Ishikawa (cell line): ENCODE results near the gene NSA2.

Source experiments
- CEBPB ChIP-seq: IDR thresholded peaks from 2 replicates; pipeline ENCODE4 v1.6.1; 2012
- CREB1 ChIP-seq: IDR thresholded peaks from 2 replicates; pipeline ENCODE4 v1.6.1; 2012; ENCODE audit warnings: low read depth
- EGR1 ChIP-seq: IDR thresholded peaks from 2 replicates; pipeline ENCODE4 v1.6.1; 2012
- EP300 ChIP-seq: IDR thresholded peaks from 2 replicates; pipeline ENCODE4 v1.6.1; 2012; ENCODE audit warnings: borderline replicate concordance
- FOXM1 ChIP-seq: IDR thresholded peaks from 2 replicates; pipeline ENCODE4 v1.6.1; 2012; ENCODE audit warnings: low read depth, borderline replicate concordance
- MAX ChIP-seq: IDR thresholded peaks from 2 replicates; pipeline ENCODE4 v1.6.1; 2012
- NFIC ChIP-seq: IDR thresholded peaks from 2 replicates; pipeline ENCODE4 v1.6.1; 2012
- RAD21 ChIP-seq: IDR thresholded peaks from 2 replicates; pipeline ENCODE4 v1.6.1; 2012; ENCODE audit warnings: low read depth
- REST ChIP-seq: IDR thresholded peaks from 2 replicates; pipeline ENCODE4 v1.6.1; 2012; ENCODE audit warnings: low read depth, mild to moderate bottlenecking
- TAF1 ChIP-seq: IDR thresholded peaks from 2 replicates; pipeline ENCODE4 v1.6.1; 2012; ENCODE audit warnings: low read depth, mild to moderate bottlenecking
- TCF12 ChIP-seq: IDR thresholded peaks from 2 replicates; pipeline ENCODE4 v1.6.1; 2012; ENCODE audit warnings: low read depth
- TEAD4 ChIP-seq: IDR thresholded peaks from 2 replicates; pipeline ENCODE4 v1.6.1; 2012
- YY1 ChIP-seq: IDR thresholded peaks from 2 replicates; pipeline ENCODE4 v1.6.1; 2012; ENCODE audit warnings: low read depth
- ZBTB7A ChIP-seq: IDR thresholded peaks from 2 replicates; pipeline ENCODE4 v1.6.1; 2012; ENCODE audit warnings: low read depth
- TF ChIP-seq, protein P1 (sequence below): IDR thresholded peaks from 2 replicates; pipeline ENCODE4 v1.6.1; 2012

NSA2 gene

DNA sequence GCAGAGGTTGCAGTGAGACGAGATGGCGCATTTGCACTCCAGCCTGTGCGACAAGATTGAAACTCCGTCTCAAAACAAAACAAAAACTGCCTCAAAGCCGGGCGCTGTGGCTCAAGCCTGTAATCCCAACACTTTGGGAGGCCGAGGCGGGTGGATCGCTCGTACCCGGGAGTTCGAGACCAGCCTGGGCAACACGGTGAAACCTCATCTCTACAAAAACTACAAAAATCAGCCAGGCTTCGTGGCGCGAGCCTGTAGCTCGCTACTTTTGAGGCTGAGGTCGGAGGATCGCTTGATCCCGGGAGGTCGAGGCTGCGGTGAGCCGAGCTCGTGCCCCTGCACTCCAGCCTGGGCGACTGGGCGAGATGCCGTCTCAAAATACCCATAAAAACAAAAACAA, 1.1 kb upstream of the NSA2 start:
- TF ChIP-seq YY1: no peak
- TF ChIP-seq, protein P1, sequence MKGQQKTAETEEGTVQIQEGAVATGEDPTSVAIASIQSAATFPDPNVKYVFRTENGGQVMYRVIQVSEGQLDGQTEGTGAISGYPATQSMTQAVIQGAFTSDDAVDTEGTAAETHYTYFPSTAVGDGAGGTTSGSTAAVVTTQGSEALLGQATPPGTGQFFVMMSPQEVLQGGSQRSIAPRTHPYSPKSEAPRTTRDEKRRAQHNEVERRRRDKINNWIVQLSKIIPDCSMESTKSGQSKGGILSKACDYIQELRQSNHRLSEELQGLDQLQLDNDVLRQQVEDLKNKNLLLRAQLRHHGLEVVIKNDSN: no peak
- TF ChIP-seq MAX: no peak

GRCh38 chr5:74766418-74766848, 616 bp upstream of the NSA2 start:
- TF ChIP-seq MAX (no peak), TAF1 (no peak)

DNA sequence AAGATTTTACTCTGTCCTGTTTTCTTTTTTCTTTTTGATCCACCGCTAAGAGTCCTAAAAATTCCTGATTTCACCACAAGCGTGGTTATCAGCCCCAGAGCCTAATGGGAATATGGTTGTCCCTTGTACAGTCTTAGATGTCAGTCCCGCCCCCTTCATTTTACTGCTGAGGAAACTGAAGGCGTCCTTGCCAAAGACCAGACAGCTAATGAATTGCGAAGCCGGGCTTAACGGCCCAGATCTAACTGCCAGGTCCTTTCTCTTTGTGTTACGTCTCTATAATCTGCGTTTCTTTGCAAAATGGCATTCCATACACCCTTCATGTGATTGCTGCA, 497 bp downstream of the NSA2 start:
- no peak for TF ChIP-seq ZBTB7A
- no peak for TF ChIP-seq TEAD4
- no peak for TF ChIP-seq TCF12
- TF ChIP-seq RAD21: no peak
- TF ChIP-seq YY1: no peak
- TF ChIP-seq CREB1: no peak
- no peak for TF ChIP-seq EGR1
- TF ChIP-seq CEBPB: no peak
- TF ChIP-seq MAX: no peak
- no peak for TF ChIP-seq FOXM1
- TF ChIP-seq REST: no peak
- no peak for TF ChIP-seq NFIC
- TF ChIP-seq, protein P1: no peak
- no peak for TF ChIP-seq TAF1
- no peak for TF ChIP-seq EP300

DNA sequence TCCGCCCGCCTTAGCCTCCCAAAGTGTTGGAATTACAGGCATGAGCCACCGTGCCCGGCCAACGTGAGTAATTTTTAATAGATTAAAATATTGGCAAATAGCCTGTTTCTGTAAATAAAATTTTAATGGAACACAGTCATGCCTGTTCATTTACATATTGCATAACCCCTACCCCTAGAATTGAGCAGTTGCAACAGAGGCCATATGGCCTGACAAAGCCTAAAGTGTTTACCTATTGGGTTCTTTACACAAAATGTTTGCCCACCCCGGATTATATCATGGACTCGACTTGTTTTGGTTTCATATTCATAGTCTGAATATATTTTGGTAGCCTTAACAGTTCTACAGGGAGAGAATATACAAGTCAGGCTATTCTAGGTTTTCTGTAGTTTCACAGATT, 5.3 kb downstream of the NSA2 start:
- no peak for TF ChIP-seq MAX
- no peak for TF ChIP-seq FOXM1
- TF ChIP-seq TAF1: no peak
- TF ChIP-seq CEBPB: 0 out of 2 replicates have a peak, but pooled peaks have one; percentile 5
- no peak for TF ChIP-seq EGR1
- TF ChIP-seq EP300: no peak

DNA sequence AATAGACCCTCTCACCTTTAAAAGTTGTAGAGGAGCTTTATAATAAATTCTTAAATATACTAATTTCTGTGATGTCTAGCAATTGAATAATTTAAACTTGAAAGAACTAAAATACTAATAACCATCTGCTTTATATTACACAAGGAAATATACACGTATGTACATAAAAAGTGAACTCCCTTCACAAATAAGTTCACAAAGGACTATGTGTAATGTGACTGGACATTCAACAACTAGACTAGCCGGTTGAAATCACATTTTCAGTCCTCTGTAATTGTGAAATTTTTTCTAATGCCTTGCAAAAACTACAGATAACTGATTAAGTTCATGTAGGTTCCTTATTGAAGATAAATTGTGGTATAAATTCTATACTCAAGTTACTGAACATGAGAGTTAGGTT, 11.6 kb downstream of the NSA2 start:
- TF ChIP-seq CEBPB (no peak), RAD21 (no peak)

DNA sequence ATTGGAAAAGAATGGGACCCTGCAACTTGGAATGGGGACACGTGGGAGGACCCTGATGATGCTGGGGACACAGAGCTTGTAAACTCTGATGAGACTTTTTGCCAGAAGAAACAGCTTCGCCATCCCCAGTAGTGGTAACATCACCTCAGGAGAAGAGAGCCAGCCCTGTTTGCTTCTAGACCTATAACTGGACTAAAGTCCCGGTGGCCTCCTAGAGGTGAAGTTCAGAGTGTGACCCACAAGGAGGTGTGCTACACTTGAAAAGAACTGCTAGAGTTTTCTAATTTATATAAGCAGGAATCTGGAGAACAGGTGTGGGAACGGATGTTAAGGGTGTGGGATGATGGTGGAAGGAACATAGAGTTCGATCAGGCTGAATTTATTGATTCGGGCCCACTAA, 19.8 kb downstream of the NSA2 start:
- no peak for TF ChIP-seq TEAD4
- no peak for TF ChIP-seq TAF1
- no peak for TF ChIP-seq NFIC
- TF ChIP-seq EGR1: no peak
- TF ChIP-seq YY1: no peak
- TF ChIP-seq, protein P1: no peak
- no peak for TF ChIP-seq CEBPB
- no peak for TF ChIP-seq TCF12
- no peak for TF ChIP-seq EP300
- no peak for TF ChIP-seq ZBTB7A

DNA sequence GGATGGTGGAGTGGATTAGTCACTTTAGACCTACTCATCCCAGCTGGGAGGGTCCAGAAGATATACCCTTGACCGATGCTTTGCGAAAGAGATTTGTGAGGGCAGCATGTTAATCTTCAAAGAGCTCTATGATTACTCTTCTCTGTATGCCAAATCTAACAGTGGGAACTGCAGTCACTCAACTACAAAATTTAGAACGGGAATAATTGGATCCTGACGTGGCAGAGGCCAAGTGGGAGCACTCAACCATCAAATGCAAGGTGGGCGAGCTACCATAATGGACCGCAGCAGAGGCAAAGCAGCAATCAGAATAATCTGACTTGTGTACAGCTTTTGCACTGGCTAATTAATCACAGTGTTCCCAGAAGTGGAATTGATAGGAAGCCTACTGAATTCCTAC, 20.4 kb downstream of the NSA2 start:
- TF ChIP-seq CREB1 (no peak), TAF1 (no peak), FOXM1 (no peak)
- TF ChIP-seq, protein P1: no peak
